Esophagus squamous epithelium (tissue), 4 donors: ENCODE measurements around the gene GRIK1.

ENCODE experiments used
- POLR2A ChIP-seq, 4 donors: fragments of 450-650 bp; IDR thresholded peaks; one replicate each; pipeline ENCODE4 v1.6.1; 2017; ENCODE audit warnings: antibody characterized with exemption in 4 of 4, mild to moderate bottlenecking in 4 of 4, moderate library complexity in 3 of 4
- TF ChIP-seq, protein P1 (sequence below), 6 experiments: fragments of 450-650 bp in 4 of 6; fragments of 200-600 bp in 2 of 6; sonication (generic) in 2 of 6; IDR thresholded peaks; one replicate each; pipeline ENCODE4 v1.5.1; 2016 to 2019; ENCODE audit warnings: antibody characterized with exemption in 6 of 6, mild to moderate bottlenecking in 4 of 6, moderate library complexity in 4 of 6

DNA sequence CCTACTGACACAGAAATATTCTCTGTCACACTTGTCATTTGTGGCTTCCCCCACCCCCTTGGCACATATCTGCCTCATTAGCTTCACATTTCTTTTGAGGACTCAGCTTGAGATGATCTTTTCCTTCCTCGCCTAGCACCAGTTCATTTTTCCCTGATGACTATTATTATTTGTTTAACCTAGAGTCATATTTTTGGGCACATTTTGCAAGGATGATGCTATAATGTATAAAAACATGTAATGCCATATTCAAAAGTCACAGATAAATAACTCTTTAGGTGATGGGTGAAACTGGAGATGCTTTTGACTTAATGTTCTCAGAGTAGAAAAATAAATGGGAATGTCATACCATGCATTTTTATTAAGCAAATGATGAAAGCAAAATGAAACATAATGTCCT lies 438.3 kb downstream of the GRIK1 start:
- TF ChIP-seq, protein P1, sequence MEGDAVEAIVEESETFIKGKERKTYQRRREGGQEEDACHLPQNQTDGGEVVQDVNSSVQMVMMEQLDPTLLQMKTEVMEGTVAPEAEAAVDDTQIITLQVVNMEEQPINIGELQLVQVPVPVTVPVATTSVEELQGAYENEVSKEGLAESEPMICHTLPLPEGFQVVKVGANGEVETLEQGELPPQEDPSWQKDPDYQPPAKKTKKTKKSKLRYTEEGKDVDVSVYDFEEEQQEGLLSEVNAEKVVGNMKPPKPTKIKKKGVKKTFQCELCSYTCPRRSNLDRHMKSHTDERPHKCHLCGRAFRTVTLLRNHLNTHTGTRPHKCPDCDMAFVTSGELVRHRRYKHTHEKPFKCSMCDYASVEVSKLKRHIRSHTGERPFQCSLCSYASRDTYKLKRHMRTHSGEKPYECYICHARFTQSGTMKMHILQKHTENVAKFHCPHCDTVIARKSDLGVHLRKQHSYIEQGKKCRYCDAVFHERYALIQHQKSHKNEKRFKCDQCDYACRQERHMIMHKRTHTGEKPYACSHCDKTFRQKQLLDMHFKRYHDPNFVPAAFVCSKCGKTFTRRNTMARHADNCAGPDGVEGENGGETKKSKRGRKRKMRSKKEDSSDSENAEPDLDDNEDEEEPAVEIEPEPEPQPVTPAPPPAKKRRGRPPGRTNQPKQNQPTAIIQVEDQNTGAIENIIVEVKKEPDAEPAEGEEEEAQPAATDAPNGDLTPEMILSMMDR (IDR thresholded peaks at IDR 0.05), result no peak
- TF ChIP-seq POLR2A (IDR thresholded peaks at IDR 0.05), result no peak
